Iris pigment epithelial cell (primary cell): ENCODE measurements around the gene ZNF827.
A peak's percentile ranks its signal among the peaks of the same experiment; 100 is the strongest.

Experiments
- DNase-seq: peaks from one replicate; pipeline ENCODE4 v3.0.0-alpha.2; 2011; ENCODE audit warnings: low read depth

ZNF827 gene

DNA sequence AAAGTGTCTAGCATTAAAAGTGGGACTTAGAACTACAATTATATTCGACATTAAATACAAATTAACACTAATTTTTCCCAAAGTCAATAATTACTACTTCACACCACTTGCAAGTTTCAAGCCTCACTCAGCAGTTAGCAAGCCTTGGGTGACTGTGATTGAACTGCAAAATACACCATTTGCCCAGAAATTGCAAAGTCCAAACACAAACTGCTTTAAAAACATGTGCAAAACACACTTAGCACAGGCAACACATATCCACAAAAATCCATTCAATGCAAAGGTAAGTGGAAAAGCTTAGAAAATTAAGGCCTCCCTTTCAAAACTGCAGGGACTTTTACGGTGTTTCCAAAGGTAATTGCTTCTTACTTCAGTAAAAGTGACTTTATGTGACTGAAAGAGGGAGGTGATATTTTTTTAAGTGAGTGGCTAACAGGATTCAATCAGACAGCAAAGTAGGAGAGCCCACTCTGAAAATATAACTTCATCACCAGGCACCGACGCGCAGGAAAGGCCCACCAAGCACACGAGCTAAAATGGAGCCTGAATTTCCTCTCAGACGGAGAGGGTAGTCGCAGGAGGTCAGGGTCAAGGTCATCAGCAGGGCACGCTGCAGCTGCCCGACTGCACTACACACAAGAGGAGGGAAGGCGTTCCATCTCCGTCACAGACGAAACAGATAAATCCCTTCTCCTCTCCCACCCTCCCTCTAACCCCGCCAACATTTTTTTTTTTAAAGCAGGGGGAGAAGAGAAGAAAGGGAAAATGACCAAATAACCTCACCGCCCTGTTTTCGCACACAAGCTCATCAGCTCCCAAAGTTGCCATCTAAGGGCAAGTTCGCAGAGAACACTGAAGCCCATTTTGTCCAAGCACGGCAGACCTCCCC lies 3.1 kb downstream of the ZNF827 start:
- DNase-seq = peak; percentile 36

DNA sequence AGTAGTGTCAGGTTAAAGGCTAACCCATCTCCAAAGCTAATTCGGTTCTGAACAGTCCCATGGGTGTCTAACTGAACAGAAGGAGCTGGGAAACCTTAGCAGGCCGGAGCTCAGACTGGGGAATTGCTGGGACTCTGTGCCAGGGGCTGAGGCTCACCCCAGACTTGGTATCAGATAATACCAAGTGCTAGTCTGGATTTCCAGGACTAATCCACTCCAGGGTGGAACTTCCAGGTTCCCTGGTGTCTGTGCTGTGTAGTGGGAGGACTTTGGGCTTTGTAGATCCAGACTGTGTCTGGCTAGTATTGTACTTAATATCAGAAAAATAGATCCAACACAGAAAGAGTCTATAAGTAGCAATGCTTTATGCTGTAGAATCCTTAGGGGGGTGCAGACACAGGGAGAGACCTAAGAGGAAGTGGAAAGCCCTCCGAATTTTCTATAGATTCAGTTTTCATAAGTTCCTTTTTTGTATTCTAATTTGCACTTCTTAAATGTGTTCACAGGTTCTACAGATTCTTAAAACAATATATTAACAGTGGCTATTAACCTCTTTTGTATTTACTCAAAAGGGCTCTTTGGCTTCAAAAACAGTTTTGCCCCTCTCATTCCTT lies 4.1 kb downstream of the ZNF827 start:
- no peak for DNase-seq

DNA sequence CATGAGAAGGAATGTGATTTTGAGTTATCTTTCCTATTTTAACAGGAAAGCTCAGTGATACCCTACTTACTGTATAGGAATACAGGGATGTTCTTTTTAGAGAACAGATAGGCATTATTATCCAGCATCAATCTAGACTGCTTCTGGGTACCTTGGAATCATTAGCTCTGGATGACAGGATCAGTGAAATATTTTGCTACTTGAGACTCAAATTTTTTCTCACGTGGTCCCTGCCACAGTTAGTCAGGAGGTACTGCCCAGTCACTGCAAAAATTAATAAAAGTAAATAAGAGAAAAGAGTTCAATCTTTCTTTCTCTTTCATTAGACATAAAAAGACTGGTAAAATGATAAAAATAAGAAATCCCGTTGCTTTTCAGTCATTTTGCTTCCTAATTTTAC lies 5.5 kb downstream of the ZNF827 start:
- DNase-seq = peak; percentile 65

GRCh38 chr4:145931403-145931802 lies 7.2 kb downstream of the ZNF827 start:
- DNase-seq = no peak

- DNase-seq = no peak
These were observed 8.0 kb downstream of the ZNF827 start for GRCh38 chr4:145930592-145930991.

- DNase-seq = no peak
These were observed 9.0 kb downstream of the ZNF827 start for GRCh38 chr4:145929415-145930178.

- no peak for DNase-seq
These were observed 9.9 kb downstream of the ZNF827 start for GRCh38 chr4:145928748-145929147.

DNA sequence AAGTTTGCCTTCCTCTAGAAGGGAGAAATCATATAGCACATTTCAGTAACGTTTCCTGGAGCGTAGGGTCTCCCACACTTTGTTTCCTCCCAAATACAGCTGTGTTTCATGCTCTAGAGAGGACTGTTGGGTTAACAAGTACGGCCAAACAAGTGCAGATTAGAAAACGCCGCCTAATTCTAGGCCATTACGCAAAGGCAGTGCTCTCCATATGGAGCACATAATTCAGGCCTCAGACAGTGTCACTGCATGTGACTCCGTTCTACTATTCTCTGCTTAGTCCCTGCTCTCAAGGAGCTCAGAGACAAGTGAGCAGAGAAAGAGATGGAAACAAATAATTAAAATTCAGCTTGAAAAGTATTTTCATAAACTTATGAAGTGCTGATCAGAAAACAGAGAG lies 11.6 kb downstream of the ZNF827 start:
- no peak for DNase-seq

DNA sequence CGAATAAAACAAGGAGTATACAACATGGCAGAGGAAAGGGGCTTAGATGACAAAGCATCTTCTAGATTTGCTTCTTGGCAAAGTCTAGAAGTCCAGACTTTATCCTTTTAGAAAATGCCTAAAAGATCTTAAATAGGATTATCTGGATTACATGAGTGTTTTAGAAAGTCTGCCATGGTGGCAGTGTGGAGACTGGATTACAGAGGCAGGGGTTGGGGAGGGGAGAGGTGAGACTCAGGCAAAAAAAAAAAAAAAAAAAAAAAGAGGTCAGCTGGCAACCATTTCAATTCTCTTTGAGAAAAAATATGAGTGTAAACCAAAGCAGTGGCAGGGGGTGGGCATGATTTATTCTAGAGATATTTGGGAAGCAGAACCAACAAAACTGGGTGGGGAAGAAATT lies 17.4 kb downstream of the ZNF827 start:
- no peak for DNase-seq

DNA sequence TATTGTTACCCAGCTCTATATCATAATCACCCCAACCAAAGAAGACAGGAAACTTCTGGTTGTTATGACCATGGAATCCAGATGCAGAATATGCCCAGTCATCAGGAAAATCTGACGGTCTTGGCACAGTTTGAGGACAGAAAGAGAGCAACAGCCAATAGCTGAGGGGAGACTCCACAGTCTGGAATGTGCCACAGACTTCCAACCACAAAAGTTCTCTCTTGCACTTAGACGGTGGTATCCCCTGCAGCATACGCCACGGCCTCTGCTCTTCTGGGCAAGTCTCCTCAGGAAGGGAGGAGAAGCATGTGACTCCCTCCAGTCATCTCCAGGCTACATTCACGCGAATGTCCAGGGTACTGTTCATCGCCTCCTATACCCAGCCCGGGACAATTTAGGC lies 18.4 kb downstream of the ZNF827 start:
- peak; percentile 97 for DNase-seq

DNA sequence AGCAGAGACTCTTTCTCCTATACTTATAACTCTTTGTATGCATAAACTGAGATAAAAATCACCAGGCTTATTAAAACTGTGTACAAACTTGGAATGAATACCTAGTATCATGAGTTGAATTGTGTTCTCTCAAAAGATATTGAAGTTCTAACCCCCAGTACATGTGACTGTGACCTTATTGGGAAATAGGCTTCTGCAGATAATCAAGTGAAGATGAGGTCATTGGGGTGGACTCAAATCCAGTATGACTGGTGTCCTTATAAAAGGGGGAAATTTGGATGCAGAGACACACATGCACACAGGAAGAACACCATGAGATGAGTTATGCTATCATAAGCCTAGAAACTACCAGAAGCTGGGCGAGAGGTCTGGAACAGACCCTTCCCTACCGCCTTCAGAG lies 26.2 kb downstream of the ZNF827 start:
- peak; percentile 22 for DNase-seq

DNA sequence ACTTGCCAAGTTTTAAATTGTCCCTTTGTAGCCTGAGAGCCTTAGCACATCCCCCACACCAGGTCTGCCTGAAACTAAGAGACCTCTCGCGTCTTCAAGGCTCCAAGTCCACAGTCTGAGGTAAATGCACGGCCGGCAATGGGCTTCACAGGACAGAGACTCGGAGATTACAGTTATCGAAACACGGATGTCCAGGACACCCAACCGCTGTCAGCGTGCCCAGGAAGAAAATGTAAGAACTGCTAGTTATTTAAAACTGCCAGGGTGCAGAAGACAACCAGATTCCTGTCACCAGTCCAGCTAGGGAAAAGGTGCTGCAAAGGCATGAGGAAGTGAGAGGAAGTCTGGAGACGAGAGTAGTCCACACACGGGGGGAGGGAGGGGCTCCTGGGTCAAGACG lies 28.9 kb downstream of the ZNF827 start:
- DNase-seq = no peak

- no peak for DNase-seq
These were observed 29.3 kb downstream of the ZNF827 start for GRCh38 chr4:145909281-145909715.

- peak; percentile 33 for DNase-seq
These were observed 30.8 kb downstream of the ZNF827 start for GRCh38 chr4:145907812-145908211.

GRCh38 chr4:145907390-145907789 lies 31.2 kb downstream of the ZNF827 start:
- DNase-seq = no peak

GRCh38 chr4:145904413-145905177 lies 34.0 kb downstream of the ZNF827 start:
- no peak for DNase-seq

- DNase-seq = no peak
These were observed 36.1 kb downstream of the ZNF827 start for GRCh38 chr4:145902522-145902921.

GRCh38 chr4:145899886-145900460 lies 38.6 kb downstream of the ZNF827 start:
- no peak for DNase-seq

- no peak for DNase-seq
These were observed 39.6 kb downstream of the ZNF827 start for GRCh38 chr4:145898926-145899531.

DNA sequence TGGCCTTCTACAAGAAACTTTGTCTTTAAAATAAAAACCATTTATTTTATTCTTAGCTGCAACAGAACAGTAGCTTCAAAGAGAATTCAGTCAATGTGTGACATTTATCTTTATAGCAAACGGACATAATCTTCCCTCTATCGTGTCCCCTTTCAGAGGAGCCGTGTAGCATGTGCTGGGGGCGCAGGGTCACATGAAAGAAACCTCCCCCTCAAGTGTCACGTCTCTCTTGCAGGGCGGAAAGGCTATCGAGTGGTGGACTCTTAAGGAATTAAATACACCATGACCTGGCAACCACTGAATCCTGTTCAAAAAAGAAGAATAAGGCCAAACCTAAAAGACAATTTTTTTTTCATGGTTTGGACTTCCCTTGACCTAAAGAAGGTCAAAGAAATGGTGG lies 40.2 kb downstream of the ZNF827 start:
- DNase-seq = no peak

DNA sequence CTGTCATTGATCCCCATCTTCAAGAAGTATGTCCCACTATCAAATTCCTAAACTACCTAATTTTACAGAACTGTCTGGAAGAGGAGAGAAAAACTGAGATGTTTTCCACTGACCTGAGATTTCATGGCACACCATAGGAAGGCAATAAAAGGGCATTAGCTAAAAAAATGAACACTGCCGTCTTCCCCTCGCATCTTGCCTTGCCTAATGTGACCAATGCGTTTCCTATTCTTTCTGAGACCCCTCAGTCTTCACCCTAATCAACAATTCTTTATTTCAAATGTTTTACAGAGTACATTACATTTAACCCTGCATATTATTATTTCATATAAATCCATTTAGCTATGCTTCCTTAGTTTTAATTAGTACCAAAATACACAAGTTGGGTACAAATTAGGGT lies 43.6 kb downstream of the ZNF827 start:
- no peak for DNase-seq
